ENCODE measurements around the gene ZNF398.

The ZNF398 gene

DNA sequence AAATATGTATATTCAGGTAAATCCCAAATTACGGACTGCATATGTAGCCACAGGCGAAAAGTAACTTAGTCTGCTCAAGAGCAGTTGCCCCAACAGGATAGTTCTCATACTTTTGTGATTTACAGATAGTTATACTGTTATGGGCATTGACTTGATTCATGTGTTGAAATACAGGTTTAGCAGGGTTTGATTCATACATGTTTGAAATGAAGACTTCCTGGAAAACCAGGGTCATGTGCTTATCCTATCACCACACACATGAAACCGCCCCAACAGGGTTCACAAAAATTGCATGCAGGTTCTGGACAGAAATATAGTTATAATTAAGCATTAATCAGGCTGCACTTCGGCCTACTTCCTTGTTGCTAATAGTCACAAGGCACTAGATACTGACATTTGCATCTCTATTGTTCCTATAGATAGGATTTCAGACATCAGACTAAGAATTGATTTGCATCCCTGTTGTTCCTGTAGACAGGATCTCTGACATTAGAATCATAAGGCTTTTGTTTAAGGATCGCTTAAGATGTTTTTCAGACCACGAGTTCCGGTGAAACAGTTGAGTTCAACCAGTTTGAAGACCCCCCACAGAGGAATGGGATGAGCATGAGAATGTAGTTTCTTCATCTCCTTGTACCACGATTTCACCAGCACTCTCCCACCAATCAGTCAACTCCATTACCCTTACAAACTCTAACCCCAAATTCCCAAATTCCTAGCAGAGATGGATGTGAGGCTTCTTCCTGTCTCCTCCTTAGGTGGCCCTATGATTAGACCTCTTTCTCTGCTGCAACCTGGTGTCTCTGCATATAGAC lies 2.0 kb upstream of the ZNF398 start:
- Histone ChIP-seq H3K36me3 (replicated peaks) (no peaks in the 10 kb centered on the region), H3K4me3 (ENCODE audit: low read depth, low read length) (no peak overlapping the region), H3K27ac (no peak overlapping the region), H3K27me3 (replicated peaks) (no peaks in the 10 kb centered on the region)
- in situ Hi-C loops (cut with HindIII; ENCODE audit: low pct_ligation_motif_present, low sequenced_read_pairs) = no loop called here
- TF ChIP-seq, protein P1, sequence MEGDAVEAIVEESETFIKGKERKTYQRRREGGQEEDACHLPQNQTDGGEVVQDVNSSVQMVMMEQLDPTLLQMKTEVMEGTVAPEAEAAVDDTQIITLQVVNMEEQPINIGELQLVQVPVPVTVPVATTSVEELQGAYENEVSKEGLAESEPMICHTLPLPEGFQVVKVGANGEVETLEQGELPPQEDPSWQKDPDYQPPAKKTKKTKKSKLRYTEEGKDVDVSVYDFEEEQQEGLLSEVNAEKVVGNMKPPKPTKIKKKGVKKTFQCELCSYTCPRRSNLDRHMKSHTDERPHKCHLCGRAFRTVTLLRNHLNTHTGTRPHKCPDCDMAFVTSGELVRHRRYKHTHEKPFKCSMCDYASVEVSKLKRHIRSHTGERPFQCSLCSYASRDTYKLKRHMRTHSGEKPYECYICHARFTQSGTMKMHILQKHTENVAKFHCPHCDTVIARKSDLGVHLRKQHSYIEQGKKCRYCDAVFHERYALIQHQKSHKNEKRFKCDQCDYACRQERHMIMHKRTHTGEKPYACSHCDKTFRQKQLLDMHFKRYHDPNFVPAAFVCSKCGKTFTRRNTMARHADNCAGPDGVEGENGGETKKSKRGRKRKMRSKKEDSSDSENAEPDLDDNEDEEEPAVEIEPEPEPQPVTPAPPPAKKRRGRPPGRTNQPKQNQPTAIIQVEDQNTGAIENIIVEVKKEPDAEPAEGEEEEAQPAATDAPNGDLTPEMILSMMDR (IDR thresholded peaks at IDR 0.05; ENCODE audit: low read depth, low read length, missing control alignments) = no peak
- no peak for DNase-seq

DNA sequence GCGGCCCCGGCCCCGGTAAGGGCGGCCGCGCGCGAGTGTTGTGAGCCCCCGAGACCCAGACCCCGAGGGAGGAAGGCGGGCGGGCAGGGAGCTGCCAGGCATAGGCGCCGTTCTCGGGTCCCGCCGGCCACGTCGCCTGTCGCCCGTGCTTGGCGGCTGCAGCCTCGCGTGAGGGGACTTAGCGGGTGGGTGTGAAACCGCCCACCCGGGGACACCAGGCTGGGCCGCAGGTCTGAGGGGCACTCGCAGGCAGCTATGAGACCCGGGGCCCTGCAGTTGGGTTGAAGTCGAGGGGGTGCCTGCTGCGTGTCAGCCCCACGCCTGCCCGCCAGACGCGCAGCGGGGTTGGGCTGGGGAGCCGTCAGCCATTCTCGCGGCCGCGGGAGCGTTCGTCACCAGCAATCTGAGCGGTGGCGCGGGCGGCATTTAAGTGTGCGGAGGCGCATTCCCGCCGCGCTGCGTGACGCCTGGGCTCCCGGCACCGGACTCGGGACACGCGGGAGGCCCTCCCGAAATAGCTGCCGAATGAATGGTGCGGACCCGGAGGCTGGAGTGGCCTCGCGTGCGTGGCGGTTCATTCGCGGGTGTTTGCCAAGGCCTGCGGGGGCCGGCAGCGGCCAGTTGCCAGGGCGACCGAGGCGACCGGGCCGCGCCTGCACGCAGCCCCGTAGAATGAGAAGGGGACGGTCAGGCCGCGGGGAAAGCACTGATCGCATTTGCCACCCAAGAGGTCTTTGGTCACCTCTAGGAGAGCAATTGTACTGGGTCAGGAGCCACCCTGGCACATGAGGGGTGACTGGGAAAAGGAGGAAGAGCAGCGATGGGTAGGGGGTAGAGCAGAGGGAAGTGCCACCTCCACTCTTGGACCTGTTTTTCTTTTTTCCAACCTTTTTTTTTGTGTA lies 750 bp downstream of the ZNF398 start:
- Histone ChIP-seq H3K27me3 (replicated peaks) (no peaks in the 10 kb centered on the region), H3K36me3 (replicated peaks) (no peaks in the 10 kb centered on the region), H3K27ac (peak overlapping the region; percentile 80), H3K4me3 (ENCODE audit: low read depth, low read length) (peak overlapping the region; percentile 85)
- peak; percentile 38 for DNase-seq
- in situ Hi-C loops (cut with HindIII; ENCODE audit: low pct_ligation_motif_present, low sequenced_read_pairs) = no loop called here
- TF ChIP-seq, protein P1 (IDR thresholded peaks at IDR 0.05; ENCODE audit: low read depth, low read length, missing control alignments) = no peak

DNA sequence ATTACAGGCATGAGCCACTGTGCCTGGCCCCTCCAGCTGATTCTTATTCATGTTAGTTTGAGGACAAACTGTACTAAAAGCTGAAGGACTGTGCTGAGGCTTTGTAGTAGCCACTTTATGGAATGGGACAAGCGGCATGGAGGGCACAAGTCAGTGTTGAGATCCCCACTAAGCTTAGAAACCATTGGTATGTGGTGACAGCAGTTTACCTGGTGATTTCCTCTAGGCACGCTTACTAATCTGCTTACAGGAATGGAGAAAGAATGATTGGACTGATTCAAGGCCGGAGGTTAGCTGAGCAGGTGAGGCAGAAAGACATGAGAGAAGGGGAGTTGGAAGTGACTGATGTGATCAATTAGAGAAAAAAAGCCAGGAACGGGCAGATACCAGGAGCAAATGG lies 3.7 kb downstream of the ZNF398 start:
- in situ Hi-C loops (cut with HindIII; ENCODE audit: low pct_ligation_motif_present, low sequenced_read_pairs) = no loop called here
- Histone ChIP-seq H3K36me3 (replicated peaks) (peaks cover 11% of the 10 kb centered on the region), H3K4me3 (ENCODE audit: low read depth, low read length) (no peak overlapping the region), H3K27ac (no peak overlapping the region), H3K27me3 (replicated peaks) (no peaks in the 10 kb centered on the region)
- TF ChIP-seq, protein P1 (IDR thresholded peaks at IDR 0.05; ENCODE audit: low read depth, low read length, missing control alignments) = no peak
- DNase-seq = no peak

DNA sequence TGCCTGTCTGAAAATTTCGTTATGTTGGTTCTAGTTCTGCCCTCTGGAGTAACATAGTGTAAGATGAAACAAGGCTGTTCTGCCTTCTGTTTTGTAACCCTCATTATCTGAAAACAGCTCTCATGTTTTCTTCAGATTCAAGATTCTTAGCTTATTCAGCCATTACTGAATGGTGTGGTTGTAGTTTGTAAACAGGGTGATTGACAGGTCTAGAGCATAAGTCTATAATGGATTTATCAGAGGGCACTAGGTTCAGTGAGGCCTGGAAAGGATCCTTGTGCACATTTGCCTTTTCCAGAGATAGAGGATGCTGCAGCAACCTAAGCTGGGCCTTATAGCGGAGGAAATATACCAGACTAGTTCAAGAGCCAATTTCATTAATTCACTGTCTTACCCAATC lies 6.1 kb downstream of the ZNF398 start:
- TF ChIP-seq, protein P1 (IDR thresholded peaks at IDR 0.05; ENCODE audit: low read depth, low read length, missing control alignments) = no peak
- in situ Hi-C loops (cut with HindIII; ENCODE audit: low pct_ligation_motif_present, low sequenced_read_pairs) = no loop called here
- no peak overlapping the region for H3K4me3 ChIP-seq (ENCODE audit: low read depth, low read length)
- H3K27ac ChIP-seq = no peak overlapping the region
- peaks cover 19% of the 10 kb centered on the region for H3K36me3 ChIP-seq (replicated peaks)
- no peaks in the 10 kb centered on the region for H3K27me3 ChIP-seq (replicated peaks)
- no peak for DNase-seq

DNA sequence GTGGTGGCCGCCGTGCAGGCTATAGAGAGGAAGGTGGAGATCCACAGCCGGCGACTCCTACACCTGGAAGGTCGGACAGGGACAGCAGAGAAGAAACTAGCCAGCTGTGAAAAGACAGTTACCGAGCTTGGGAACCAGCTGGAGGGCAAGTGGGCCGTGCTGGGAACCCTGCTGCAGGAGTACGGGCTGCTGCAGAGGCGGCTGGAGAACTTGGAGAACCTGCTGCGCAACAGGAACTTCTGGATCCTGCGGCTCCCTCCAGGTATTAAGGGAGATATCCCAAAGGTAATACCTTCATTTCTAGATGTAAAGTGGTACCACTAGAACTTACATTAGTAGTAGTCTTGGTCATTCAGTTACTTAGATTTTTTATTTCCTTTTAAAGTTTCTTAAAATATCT lies 6.8 kb downstream of the ZNF398 start:
- no peak for DNase-seq
- TF ChIP-seq, protein P1 (IDR thresholded peaks at IDR 0.05; ENCODE audit: low read depth, low read length, missing control alignments) = no peak
- in situ Hi-C loops (cut with HindIII; ENCODE audit: low pct_ligation_motif_present, low sequenced_read_pairs) = no loop called here

More for the DNA sequence above, 6.8 kb downstream of the ZNF398 start:
- H3K27ac ChIP-seq = no peak overlapping the region
- no peaks in the 10 kb centered on the region for H3K27me3 ChIP-seq (replicated peaks)
- H3K4me3 ChIP-seq (ENCODE audit: low read depth, low read length) = no peak overlapping the region
- peaks cover 19% of the 10 kb centered on the region for H3K36me3 ChIP-seq (replicated peaks)
